Suprapubic skin (tissue), 4 donors: ENCODE measurements around the gene ZFAND2B. TPM values are rescaled to one million over a fixed set of nuclear protein-coding genes. Genes with fewer than 3 reads are reported as not detected.
A peak's percentile ranks its signal among the peaks of the same experiment; 100 is the strongest.

Experiments
- DNase-seq, 2 donors: peaks; one replicate each; pipeline ENCODE4 v3.0.0-alpha.2; 2019; ENCODE audit warnings: low spot score in 2 of 2
- H3K27ac ChIP-seq: fragments of 200-600 bp; sonication (generic); one replicate; pipeline ENCODE4 v1.5.1; 2019
- H3K27me3 ChIP-seq: fragments of 200-600 bp; sonication (generic); one replicate; pipeline ENCODE4 v1.5.1; 2019
- H3K36me3 ChIP-seq: fragments of 200-600 bp; sonication (generic); one replicate; pipeline ENCODE4 v1.5.1; 2019
- H3K4me1 ChIP-seq: fragments of 200-600 bp; sonication (generic); one replicate; pipeline ENCODE4 v1.5.1; 2019
- H3K4me3 ChIP-seq: fragments of 200-600 bp; sonication (generic); one replicate; pipeline ENCODE4 v1.5.1; 2019; ENCODE audit warnings: mild to moderate bottlenecking
- H3K9me3 ChIP-seq: fragments of 200-600 bp; sonication (generic); one replicate; pipeline ENCODE4 v1.5.1; 2019
- CTCF ChIP-seq, 2 donors: fragments of 200-600 bp in 1 of 2; fragments of 450-650 bp in 1 of 2; sonication (generic) in 1 of 2; IDR thresholded peaks; one replicate each; pipeline ENCODE4 v1.5.1; 2016 to 2019; ENCODE audit warnings: antibody characterized with exemption in 2 of 2, mild to moderate bottlenecking in 1 of 2, moderate library complexity in 1 of 2
- EP300 ChIP-seq: sonication (generic); formaldehyde crosslinking; IDR thresholded peaks from one replicate; pipeline ENCODE4 v1.6.1; 2017; ENCODE audit warnings: antibody characterized with exemption
- POLR2A ChIP-seq, 2 donors: fragments of 450-650 bp; IDR thresholded peaks; one replicate each; pipeline ENCODE4 v1.6.1; 2017; ENCODE audit warnings: antibody characterized with exemption in 2 of 2, mild to moderate bottlenecking in 2 of 2, moderate library complexity in 2 of 2
- POLR2AphosphoS5 ChIP-seq, 3 donors: sonication (generic); formaldehyde crosslinking; IDR thresholded peaks; one replicate each; pipeline ENCODE4 v1.6.1; 2017; ENCODE audit warnings: antibody characterized with exemption in 3 of 3
- WGBS: methylation state at CpG from one replicate; pipeline ENCODE4 v1.1.5; 2018; 5-methylcytosine and 5-hydroxymethylcytosine counted together
- total RNA-seq, 4 donors: library from RNA; depleted of rRNA; stranded (reverse); fragments of >200 nt; gene quantifications; one replicate each; pipeline ENCODE4 v1.1.0, GENCODE V29; 2016

The ZFAND2B gene
- total RNA-seq, 4 donors from 2014 or later = 48.1 to 84.7 (median 64.4) TPM

- Histone ChIP-seq H3K27ac (no peak overlapping the region), H3K36me3 (peaks cover 66% of the 10 kb centered on the region), H3K27me3 (no peaks in the 10 kb centered on the region), H3K4me1 (peaks cover 35% of the 10 kb centered on the region), H3K4me3 (no peak overlapping the region), H3K9me3 (no peaks in the 10 kb centered on the region)
- WGBS = 89% methylated on average over 16 of the region's 19 CpGs
- peak in 1 of 2 donors; percentile 72 for DNase-seq
- TF ChIP-seq POLR2AphosphoS5 (IDR thresholded peaks at IDR 0.05) = no peak
- no peak for TF ChIP-seq CTCF (IDR thresholded peaks at IDR 0.05)
- no peak for TF ChIP-seq EP300
- TF ChIP-seq POLR2A (IDR thresholded peaks at IDR 0.05) = no peak
Measured at GRCh38 chr2:219220652-219221402, 14.2 kb downstream of the ZFAND2B start.

GRCh38 chr2:219221957-219222518 is 15.5 kb downstream of the ZFAND2B start:
- Histone ChIP-seq H3K4me1 (peaks cover 31% of the 10 kb centered on the region), H3K36me3 (peaks cover 61% of the 10 kb centered on the region), H3K27me3 (no peaks in the 10 kb centered on the region), H3K4me3 (no peak overlapping the region), H3K27ac (no peak overlapping the region), H3K9me3 (no peaks in the 10 kb centered on the region)
- WGBS = 90% methylated on average over 9 of the region's 16 CpGs
- no peak for DNase-seq
- no peak for TF ChIP-seq EP300
- TF ChIP-seq POLR2A (IDR thresholded peaks at IDR 0.05) = no peak
- no peak for TF ChIP-seq CTCF (IDR thresholded peaks at IDR 0.05)
- TF ChIP-seq POLR2AphosphoS5 (IDR thresholded peaks at IDR 0.05) = no peak

GRCh38 chr2:219223831-219224610 is 17.4 kb downstream of the ZFAND2B start:
- TF ChIP-seq EP300 = no peak
- no peak for TF ChIP-seq POLR2AphosphoS5 (IDR thresholded peaks at IDR 0.05)
- no peak for TF ChIP-seq CTCF (IDR thresholded peaks at IDR 0.05)
- no peak for TF ChIP-seq POLR2A (IDR thresholded peaks at IDR 0.05)
- H3K4me1 ChIP-seq = peaks cover 30% of the 10 kb centered on the region

GRCh38 chr2:219225350-219225749 is 18.8 kb downstream of the ZFAND2B start:
- Histone ChIP-seq H3K36me3 (peaks cover 57% of the 10 kb centered on the region), H3K4me3 (no peak overlapping the region), H3K9me3 (no peaks in the 10 kb centered on the region), H3K27me3 (no peaks in the 10 kb centered on the region), H3K4me1 (peaks cover 23% of the 10 kb centered on the region), H3K27ac (no peak overlapping the region)
- DNase-seq = no peak
- TF ChIP-seq CTCF (IDR thresholded peaks at IDR 0.05) = no peak
- no peak for TF ChIP-seq EP300
- TF ChIP-seq POLR2A (IDR thresholded peaks at IDR 0.05) = no peak
- TF ChIP-seq POLR2AphosphoS5 (IDR thresholded peaks at IDR 0.05) = no peak
- 83% methylated on average over 3 of the region's 3 CpGs for WGBS

More at GRCh38 chr2:219223831-219224610, 17.4 kb downstream of the ZFAND2B start:
- WGBS = 86% methylated on average over 24 of the region's 31 CpGs
- peaks cover 61% of the 10 kb centered on the region for H3K36me3 ChIP-seq
- H3K4me3 ChIP-seq = no peak overlapping the region
- no peaks in the 10 kb centered on the region for H3K27me3 ChIP-seq
- no peak for DNase-seq
- no peak overlapping the region for H3K27ac ChIP-seq
- no peaks in the 10 kb centered on the region for H3K9me3 ChIP-seq
